AG09319 (cell line): ENCODE measurements around the gene PALLD.

ENCODE experiments used
- DNase-seq: peaks from one replicate; pipeline ENCODE4 v3.0.0-alpha.2; 2010; ENCODE audit warnings: low read depth; ENCODE audit errors: extremely low read depth
- TF ChIP-seq, protein P1 (sequence below): IDR thresholded peaks from 2 replicates; pipeline ENCODE4 v1.5.1; 2011; ENCODE audit warnings: low read depth, mild to moderate bottlenecking, inconsistent platforms, low read length, moderate library complexity

The PALLD gene

DNA sequence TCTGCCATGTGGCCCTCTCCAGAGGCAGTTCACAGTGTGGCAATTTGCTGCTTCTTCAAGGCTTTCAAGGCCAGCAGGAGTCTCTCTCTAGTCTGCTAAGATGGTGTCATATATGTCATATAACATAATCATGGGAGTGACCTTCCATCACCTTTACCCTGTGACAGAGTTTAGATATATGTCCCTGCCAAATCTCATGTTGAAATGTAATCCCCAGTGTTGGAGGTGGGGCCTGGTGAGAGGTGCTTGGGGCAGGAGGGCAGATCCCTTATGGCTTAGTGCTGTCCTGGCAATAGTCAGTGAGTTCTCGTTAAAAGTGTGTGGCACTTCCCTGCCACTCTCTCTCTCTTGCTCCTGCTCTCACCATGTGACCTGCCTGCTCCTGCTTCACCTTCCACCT lies 252.0 kb downstream of the PALLD start:
- TF ChIP-seq, protein P1, sequence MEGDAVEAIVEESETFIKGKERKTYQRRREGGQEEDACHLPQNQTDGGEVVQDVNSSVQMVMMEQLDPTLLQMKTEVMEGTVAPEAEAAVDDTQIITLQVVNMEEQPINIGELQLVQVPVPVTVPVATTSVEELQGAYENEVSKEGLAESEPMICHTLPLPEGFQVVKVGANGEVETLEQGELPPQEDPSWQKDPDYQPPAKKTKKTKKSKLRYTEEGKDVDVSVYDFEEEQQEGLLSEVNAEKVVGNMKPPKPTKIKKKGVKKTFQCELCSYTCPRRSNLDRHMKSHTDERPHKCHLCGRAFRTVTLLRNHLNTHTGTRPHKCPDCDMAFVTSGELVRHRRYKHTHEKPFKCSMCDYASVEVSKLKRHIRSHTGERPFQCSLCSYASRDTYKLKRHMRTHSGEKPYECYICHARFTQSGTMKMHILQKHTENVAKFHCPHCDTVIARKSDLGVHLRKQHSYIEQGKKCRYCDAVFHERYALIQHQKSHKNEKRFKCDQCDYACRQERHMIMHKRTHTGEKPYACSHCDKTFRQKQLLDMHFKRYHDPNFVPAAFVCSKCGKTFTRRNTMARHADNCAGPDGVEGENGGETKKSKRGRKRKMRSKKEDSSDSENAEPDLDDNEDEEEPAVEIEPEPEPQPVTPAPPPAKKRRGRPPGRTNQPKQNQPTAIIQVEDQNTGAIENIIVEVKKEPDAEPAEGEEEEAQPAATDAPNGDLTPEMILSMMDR = no peak
- DNase-seq = no peak

DNA sequence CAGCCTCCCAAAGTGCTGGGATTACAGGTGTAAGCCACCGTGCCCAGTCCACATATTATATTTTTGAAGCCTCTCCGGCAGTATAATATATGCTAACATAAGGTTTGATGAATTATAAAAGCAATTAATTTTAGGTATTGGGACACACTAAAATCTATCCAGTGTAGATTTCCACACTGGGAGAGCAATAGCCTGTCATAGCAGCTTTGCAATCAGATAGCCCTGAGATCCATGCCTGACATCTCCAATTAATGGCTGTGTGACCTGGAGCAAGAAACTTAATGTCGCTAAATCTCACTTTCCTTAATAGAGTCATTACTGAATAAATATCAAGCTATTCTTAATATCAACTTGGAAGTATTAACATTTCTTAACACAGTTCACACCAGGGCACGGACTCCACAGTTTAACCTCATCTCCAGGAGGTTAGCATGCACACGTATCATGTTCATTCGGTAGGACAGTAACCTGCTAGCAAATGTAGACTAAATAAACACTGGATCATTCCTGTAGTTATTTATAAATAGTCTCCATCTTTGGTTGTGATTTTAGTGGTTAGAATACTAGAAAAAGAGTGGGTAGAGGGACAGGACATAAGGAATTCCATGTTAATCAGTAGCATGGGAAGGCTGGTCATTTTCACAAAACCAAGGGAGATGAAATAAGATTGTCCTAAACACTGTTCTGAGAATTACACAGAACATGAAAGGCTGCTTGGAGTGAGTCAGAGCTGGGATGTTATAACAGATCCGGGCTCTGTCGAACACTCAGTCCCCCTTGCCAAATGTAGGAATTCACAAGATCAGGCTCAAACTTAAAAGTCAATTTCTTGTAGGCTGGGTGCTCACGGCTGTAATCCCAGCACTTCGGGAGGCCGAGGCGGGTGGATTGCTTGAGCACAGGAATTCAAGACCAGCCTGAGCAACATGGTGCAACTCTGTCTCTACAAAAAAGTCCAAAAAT lies 254.7 kb downstream of the PALLD start:
- TF ChIP-seq, protein P1 = no peak
- DNase-seq = no peak

DNA sequence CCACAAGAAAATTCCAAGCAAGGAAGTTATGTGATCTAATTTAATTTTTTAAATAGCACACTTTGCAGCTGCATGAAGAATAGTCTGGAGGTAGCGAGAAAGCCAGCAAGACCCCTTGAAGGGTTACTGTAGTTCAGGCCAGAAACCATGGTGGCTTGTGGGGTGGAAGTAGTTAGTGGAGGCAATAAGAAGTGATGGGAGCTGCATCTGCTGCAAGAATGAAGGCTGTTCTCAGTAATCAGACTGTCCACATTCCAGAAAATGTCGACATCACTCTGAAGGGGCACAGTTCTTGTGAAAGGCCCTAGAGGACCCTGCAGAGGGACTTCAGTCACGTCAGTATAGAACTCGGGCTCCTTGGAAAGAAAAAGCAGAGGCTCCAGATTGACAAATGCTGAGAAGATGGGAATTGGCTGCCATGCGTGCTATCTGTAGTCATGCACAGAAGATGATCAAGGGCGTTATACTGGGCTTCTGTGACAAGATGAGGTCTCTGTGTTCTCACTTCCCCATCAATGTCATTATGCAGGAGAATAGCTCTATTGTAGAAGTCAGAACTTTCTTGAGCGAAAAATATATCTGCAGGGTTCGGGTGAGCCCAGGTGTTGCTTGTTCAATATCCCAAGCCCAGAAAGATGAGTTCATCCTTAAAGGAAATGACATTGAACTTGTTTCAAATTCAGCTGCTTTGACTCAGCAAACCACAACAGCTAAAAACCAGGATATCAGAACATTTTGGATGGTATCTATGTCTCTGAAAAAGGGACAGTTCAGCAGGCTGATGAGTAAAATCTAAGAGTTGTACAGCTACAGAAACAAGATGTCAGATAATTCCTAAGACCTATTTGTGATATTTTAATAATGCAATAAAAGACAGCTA lies 259.0 kb downstream of the PALLD start:
- TF ChIP-seq, protein P1 = no peak
- DNase-seq = no peak

DNA sequence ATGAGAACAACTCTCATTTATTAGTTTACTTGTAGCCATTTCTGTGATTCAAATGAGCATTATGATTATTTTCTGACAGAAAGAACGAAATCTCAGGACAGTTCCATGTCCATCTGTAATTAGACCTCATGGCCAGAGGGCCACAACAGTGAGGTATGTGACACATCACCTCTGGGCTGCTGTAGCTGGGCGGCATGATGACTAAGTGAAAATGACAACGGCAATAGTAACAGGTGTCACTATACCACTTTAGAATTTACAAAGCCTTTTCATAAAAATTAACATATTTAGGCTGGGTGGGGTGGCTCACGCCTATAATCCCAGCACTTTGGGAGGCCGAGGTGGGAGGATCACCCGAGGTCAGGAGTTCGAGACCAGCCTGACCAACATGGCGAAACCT lies 260.6 kb downstream of the PALLD start:
- DNase-seq = no peak
- TF ChIP-seq, protein P1 = no peak

DNA sequence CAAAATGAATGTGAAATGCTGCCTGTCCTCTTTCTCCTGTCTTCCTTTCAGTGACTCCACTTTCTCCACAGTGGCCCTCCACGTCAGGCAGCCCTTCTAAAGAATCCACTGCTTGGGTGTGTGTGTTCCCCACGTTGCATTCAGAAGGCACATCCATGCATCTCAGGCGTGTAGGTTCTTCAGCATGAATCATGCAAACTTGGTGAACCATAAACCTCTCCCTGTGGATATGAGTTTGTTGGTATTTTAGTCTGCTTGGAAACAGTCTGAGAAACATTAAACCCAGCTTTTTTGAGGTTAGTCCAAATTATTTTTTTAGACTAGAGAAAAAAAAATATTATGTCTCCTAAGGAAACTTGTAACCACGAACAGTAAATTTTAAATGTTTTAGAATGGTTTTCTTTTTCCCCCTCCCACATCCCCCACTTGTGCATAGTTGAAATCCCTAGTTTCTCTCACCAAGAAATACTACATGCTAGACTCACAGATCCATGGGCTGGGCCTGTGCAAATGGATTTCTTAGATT lies 261.6 kb downstream of the PALLD start:
- peak; percentile 90 for DNase-seq
- TF ChIP-seq, protein P1 = no peak

DNA sequence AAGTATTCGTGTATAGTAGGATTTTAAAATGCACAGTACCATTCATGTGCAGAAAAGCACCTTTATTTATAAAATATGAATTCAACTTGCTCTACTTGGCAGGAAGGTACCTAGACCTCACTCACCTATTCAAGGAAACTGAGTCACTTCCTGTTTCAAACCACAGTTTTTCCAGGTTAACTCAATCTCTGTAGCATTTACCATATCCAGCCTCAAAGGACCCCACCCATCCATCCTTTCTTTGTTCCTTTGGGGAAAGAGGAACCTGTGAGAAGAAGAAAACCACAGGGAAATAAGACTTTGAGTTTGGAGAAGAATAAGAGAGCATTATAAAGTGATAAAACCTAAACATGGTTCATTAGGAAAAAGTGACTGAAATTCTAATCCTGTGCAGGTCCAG lies 262.5 kb downstream of the PALLD start:
- TF ChIP-seq, protein P1 = no peak
- no peak for DNase-seq
